LNCaP clone FGC (cell line): ENCODE measurements around the gene LRRC27.

Experiments used
- DNase-seq: peaks from one replicate; pipeline ENCODE4 v3.0.0-alpha.2; 2011; ENCODE audit warnings: low read depth
- H3K4me3 ChIP-seq: 2 replicates; pipeline ENCODE4 v1.5.1; 2011; ENCODE audit warnings: mild to moderate bottlenecking, low read depth, low read length, control low read depth
- TF ChIP-seq, protein P1 (sequence below): IDR thresholded peaks from 2 replicates; pipeline ENCODE4 v1.5.1; 2012; ENCODE audit warnings: mild to moderate bottlenecking; ENCODE audit not compliant: control insufficient read depth, insufficient read depth; ENCODE audit errors: extremely low read depth

The LRRC27 gene

DNA sequence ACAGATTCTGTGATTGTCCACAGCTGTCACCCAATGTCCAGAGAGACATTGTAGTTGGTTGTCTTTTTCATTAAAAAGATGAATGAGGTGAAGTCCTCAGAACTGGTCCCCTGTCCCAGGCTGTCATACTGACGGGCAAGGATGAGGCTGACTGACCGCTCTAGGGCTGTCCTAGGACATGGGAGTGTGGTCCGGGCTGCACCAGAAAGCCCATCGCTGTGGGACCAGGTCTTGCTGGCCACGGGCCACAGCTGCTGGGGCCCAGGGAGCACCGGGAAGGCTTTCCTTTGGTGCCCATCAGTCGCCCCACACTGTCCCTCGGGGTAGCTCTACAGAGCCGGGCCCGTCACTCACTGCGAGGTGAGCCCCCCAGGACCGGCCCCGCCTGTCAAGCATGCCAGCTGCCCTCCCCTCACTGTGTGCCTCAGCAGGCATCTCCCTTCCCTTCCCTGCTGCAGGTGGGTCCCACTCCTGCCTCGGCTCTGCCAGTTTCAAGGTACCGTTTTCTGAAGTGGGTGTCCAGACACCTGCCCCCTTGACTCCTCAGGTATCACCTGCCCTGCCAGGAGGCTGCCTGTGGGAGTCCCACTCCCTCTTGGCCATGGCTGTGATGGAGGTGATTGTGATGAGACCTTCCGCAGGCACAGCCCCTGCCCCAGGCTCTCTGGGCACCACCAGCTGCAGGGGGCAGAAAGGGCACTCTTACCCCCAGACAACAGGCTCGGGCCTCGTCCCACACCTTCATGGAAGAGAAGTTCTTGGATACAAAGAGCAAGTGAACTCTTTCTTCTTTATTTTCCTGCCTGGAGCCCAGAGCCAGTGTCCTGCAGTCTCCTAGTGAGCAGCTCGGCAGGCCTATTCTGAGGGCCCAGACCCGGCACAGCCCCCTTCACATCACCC is 21.7 kb downstream of the LRRC27 start:
- TF ChIP-seq, protein P1, sequence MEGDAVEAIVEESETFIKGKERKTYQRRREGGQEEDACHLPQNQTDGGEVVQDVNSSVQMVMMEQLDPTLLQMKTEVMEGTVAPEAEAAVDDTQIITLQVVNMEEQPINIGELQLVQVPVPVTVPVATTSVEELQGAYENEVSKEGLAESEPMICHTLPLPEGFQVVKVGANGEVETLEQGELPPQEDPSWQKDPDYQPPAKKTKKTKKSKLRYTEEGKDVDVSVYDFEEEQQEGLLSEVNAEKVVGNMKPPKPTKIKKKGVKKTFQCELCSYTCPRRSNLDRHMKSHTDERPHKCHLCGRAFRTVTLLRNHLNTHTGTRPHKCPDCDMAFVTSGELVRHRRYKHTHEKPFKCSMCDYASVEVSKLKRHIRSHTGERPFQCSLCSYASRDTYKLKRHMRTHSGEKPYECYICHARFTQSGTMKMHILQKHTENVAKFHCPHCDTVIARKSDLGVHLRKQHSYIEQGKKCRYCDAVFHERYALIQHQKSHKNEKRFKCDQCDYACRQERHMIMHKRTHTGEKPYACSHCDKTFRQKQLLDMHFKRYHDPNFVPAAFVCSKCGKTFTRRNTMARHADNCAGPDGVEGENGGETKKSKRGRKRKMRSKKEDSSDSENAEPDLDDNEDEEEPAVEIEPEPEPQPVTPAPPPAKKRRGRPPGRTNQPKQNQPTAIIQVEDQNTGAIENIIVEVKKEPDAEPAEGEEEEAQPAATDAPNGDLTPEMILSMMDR: no peak
- H3K4me3 ChIP-seq: no peak overlapping the region
- no peak for DNase-seq

DNA sequence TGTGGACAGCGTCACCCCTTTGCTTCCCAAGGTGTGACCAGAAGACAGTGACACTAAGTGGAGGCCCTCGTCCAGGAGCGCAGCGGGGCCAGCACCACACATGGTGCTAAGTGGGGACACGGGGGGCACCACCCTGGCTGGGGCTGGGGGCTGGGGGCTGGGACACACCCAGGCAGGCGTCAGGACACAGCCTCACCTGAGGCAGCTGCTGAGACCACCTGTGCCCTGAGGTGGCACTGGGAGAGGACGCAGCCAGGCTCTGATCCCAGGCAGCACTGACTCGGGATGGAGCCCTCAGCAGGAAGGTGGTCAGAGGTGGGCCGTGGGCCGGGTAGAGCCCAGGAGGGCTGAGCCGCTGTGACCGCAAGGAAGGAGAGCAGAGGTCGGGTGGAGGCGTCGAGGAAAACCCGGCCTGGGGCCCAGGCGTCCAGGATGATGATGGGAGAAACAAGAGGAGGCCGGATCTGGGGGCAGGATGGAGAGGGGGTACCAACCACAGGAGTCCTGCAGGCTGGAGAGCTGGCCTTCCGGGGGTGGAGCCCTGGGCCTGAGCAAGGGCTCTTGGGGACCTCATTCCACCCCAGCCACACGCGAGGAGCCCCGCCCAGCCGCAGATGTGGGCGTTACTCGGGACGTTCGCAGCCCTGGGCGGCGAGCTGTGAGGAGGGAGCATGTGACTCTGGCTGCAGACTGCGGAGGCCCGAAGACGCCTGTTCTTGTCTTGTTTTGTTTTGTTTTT is 22.5 kb downstream of the LRRC27 start:
- no peak for DNase-seq
- H3K4me3 ChIP-seq: no peak overlapping the region
- TF ChIP-seq, protein P1: no peak

GRCh38 chr10:132355297-132355696 is 23.3 kb downstream of the LRRC27 start:
- no peak overlapping the region for H3K4me3 ChIP-seq
- TF ChIP-seq, protein P1: no peak
- DNase-seq: no peak

DNA sequence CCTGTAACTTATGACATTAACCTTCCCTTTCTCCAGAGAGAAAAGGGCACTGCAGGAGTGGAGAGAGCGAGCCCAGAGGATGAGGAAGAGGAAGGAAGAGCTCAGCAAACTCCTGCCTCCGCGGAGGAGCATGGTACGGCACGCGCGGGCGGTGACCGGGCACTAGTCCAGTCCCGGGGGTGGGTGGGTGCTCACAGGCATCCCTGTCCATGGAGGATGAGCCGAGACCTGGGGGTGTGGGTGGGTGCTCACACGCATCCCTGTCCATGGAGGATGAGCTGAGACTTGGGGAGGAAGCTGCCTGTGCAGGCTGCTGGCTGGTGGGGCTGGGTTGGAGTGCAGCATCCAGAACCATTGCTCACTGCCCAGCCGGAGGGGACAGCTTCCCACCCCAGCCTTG is 23.8 kb downstream of the LRRC27 start:
- no peak for DNase-seq
- TF ChIP-seq, protein P1: no peak
- H3K4me3 ChIP-seq: no peak overlapping the region

- DNase-seq: no peak
- no peak overlapping the region for H3K4me3 ChIP-seq
- TF ChIP-seq, protein P1: no peak
These were observed 24.7 kb downstream of the LRRC27 start for GRCh38 chr10:132356621-132357195.

GRCh38 chr10:132357286-132358058 is 25.5 kb downstream of the LRRC27 start:
- TF ChIP-seq, protein P1: no peak
- no peak overlapping the region for H3K4me3 ChIP-seq
- no peak for DNase-seq
